Pancreas (tissue), 10 donors: ENCODE results near the gene TRIO. TPM values are rescaled to one million over a fixed set of nuclear protein-coding genes. Genes with fewer than 3 reads are reported as not detected.
A peak's percentile ranks its signal among the peaks of the same experiment; 100 is the strongest.
"Not testable (repeated sequence)": the region's sequence is repeated elsewhere in the genome, so short reads cannot be mapped to it uniquely, and the experiment has no call there.

Experiments used
- ATAC-seq, 4 donors: fragments of 200-7000 bp; cut with Tn5 transposase; one replicate each; pipeline versions ENCODE4 v1.8.0 to v1.9.1; 2020; ENCODE audit warnings: mild to moderate bottlenecking in 4 of 4, moderate library complexity in 4 of 4
- DNase-seq, 6 donors: peaks; one replicate each; pipeline ENCODE4 v3.0.0-alpha.2; 2020
- FAIRE-seq: peaks from 2 replicates; lab custom pipeline; 2012; peaks lifted over from hg19 to GRCh38; lab: Jason Lieb, UNC
- H3K27ac ChIP-seq, 4 donors: fragments of 200-600 bp; sonication (generic); 1 replicate in 3 of 4; 2 replicates in 1 of 4; pipeline versions ENCODE4 v1.5.0 to v1.8.0; 2020
- H3K27me3 ChIP-seq, 4 donors: fragments of 200-600 bp; one replicate each; pipeline ENCODE4 v1.8.0; 2021
- H3K36me3 ChIP-seq, 3 donors: fragments of 200-600 bp; sonication (generic) in 1 of 3; one replicate each; pipeline versions ENCODE4 v1.5.0 to v1.8.0; 2020 to 2021
- H3K4me1 ChIP-seq, 3 donors: fragments of 200-600 bp; one replicate each; pipeline ENCODE4 v1.8.0; 2021
- H3K4me3 ChIP-seq, 4 donors: fragments of 200-600 bp; sonication (generic) in 2 of 4; one replicate each; pipeline versions ENCODE4 v1.5.0 to v1.8.0; 2020 to 2021
- H3K9me3 ChIP-seq, 4 donors: fragments of 200-600 bp; one replicate each; pipeline ENCODE4 v1.8.0; 2021
- whole genome bisulfite sequencing, 2 donors: extraction: QIAGEN DNeasy Blood & Tissue Kit; methylation state at CpG; one replicate each; pipeline ENCODE4 v1.1.7; 2013; 5-methylcytosine and 5-hydroxymethylcytosine counted together
- intact Hi-C, 3 donors: fragments of 100-400 bp; cut with DNase I; formaldehyde crosslinking; loops; one replicate each; pipeline versions ENCODE4 v1.11.1 to v1.14.2; 2022
- polyA plus RNA-seq, 2 donors: library from polyadenylated mRNA; stranded (reverse); fragments of 200-250 nt; gene quantifications; one replicate each; pipeline ENCODE4 v1.2.3, GENCODE V29; 2013
- total RNA-seq, 6 donors: library from RNA; stranded (reverse); fragmentation: NEBNext Ultra II Directional in 4 of 6; extraction: Animal tissue kit (Norgen Biotek cat#: 25700) in 4 of 6; gene quantifications; one replicate each; pipeline versions ENCODE4 v1.2.1 to v1.2.4, GENCODE V29; 2021 to 2023
- TF ChIP-seq, protein P1 (sequence below), 4 donors: fragments of 200-600 bp; sonication (generic) in 3 of 4; IDR thresholded peaks; one replicate each; pipeline versions ENCODE4 v1.5.0 to v1.8.0; 2021; ENCODE audit warnings: antibody characterized with exemption in 4 of 4
- donor health status: healthy with polysubstance abuse.
- donor health status: DM: no; HTN: no; CAD: no; lungs with moderate emphysema.
- donor health status: DM: no; HTN: no; CAD: no.
- donor health status: control.
- donor health status: control.
- donor health status: Bipolar disorder and iron deficiency.
- donor health status: DM: yes; HTN: yes; CAD: no.
- donor health status: DM: no; HTN: no; CAD: no.
- donor health status: DM: no; HTN: no; CAD: no.
- donor health status: DM: yes; HTN: yes; CAD: no.

Gene TRIO
- total and polyA plus RNA-seq, 8 donors: 27.3 to 82.5 (median 38.3) TPM

DNA sequence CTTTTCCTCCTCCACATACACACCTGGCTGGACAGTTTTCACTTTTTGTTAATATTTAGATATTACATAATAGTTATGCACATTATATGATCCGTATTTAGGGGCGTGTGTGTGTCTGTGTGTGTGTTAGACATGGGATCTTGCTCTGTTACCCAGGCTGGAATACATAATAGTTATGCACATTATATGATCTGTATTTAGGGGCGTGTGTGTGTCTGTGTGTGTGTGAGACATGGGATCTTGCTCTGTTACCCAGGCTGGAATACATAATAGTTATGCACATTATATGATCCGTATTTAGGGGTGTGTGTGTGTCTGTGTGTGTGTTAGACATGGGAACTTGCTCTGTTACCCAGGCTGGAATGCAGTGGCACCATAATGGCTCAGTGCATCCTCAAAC, 239.5 kb downstream of the TRIO start:
- WGBS, 2 donors: 91 to 93% methylated on average over 4 of the region's 4 CpGs
- DNase-seq (no peak), FAIRE-seq (no peak), ATAC-seq (no peak)
- no peaks in the 10 kb centered on the region for H3K27me3 ChIP-seq
- no peak overlapping the region for H3K27ac ChIP-seq
- H3K4me3 ChIP-seq: no peak overlapping the region
- intact Hi-C loops: no loop called here
- TF ChIP-seq, protein P1, sequence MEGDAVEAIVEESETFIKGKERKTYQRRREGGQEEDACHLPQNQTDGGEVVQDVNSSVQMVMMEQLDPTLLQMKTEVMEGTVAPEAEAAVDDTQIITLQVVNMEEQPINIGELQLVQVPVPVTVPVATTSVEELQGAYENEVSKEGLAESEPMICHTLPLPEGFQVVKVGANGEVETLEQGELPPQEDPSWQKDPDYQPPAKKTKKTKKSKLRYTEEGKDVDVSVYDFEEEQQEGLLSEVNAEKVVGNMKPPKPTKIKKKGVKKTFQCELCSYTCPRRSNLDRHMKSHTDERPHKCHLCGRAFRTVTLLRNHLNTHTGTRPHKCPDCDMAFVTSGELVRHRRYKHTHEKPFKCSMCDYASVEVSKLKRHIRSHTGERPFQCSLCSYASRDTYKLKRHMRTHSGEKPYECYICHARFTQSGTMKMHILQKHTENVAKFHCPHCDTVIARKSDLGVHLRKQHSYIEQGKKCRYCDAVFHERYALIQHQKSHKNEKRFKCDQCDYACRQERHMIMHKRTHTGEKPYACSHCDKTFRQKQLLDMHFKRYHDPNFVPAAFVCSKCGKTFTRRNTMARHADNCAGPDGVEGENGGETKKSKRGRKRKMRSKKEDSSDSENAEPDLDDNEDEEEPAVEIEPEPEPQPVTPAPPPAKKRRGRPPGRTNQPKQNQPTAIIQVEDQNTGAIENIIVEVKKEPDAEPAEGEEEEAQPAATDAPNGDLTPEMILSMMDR (IDR thresholded peaks at IDR 0.05): no peak
- H3K9me3 ChIP-seq: no peaks in the 10 kb centered on the region
- H3K4me1 ChIP-seq: no peaks in the 10 kb centered on the region
- peaks cover 0 to 31% (median 7%) of the 10 kb centered on the region in 3 donors for H3K36me3 ChIP-seq

DNA sequence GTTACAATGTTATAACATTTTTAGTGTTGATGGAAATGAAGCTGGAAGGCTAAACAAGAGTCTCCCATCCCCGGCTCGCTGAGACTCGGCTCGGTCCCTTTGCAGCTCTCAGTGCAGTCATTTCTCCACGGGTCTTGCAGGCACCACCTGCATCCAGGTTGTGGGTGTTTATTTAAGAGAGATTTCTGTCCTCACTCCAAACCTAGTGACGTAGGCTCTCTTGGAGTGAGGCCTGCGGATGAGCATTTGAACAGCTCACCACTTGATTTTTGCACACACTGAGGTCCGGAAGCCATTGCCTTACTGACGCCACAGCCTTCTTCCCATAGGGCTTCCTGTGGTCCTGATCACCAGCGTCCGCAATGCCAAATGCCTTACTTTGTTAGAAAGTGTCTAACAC, 240.8 kb downstream of the TRIO start:
- Histone ChIP-seq H3K4me1 (peaks cover 0 to 2% (median 1%) of the 10 kb centered on the region in 3 donors), H3K36me3 (peaks cover 0 to 32% (median 7%) of the 10 kb centered on the region in 3 donors), H3K9me3 (no peaks in the 10 kb centered on the region), H3K27ac (no peak overlapping the region), H3K27me3 (no peaks in the 10 kb centered on the region), H3K4me3 (no peak overlapping the region)
- TF ChIP-seq, protein P1 (IDR thresholded peaks at IDR 0.05): no peak
- DNase-seq (no peak), ATAC-seq (peak in 3 of 4 donors; percentile 14 to 80 (median 78)), FAIRE-seq (no peak)
- 82 to 87% methylated on average over 11 of the region's 11 CpGs for WGBS, 2 donors
- intact Hi-C loops: no loop called here

DNA sequence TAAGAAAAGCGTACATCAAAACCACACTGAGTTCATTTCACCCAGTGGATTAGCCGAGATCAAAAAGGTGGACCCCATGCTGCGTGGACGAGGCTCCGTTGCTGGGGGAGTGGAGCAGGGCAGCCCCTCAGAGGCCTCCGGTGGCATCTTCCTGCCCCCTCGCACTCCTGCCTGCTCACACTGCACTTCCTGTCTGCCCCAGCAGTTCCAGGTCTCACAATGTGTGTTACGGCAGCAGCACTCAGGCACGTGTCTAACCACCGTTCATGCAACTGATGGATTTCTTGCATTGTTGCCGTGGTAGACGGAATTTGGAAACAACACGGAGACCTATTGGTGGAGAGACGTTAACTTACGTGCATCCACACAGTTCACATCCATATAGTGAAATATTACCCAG, 241.9 kb downstream of the TRIO start:
- Histone ChIP-seq H3K4me3 (no peak overlapping the region), H3K27ac (no peak overlapping the region), H3K27me3 (no peaks in the 10 kb centered on the region), H3K4me1 (peaks cover 0 to 9% (median 3%) of the 10 kb centered on the region in 3 donors), H3K9me3 (no peaks in the 10 kb centered on the region), H3K36me3 (peaks cover 0 to 29% (median 0%) of the 10 kb centered on the region in 3 donors)
- ATAC-seq (no peak), DNase-seq (no peak), FAIRE-seq (no peak)
- intact Hi-C loops: no loop called here
- WGBS, 2 donors: 93 to 94% methylated on average over 15 of the region's 15 CpGs
- TF ChIP-seq, protein P1 (IDR thresholded peaks at IDR 0.05): no peak

DNA sequence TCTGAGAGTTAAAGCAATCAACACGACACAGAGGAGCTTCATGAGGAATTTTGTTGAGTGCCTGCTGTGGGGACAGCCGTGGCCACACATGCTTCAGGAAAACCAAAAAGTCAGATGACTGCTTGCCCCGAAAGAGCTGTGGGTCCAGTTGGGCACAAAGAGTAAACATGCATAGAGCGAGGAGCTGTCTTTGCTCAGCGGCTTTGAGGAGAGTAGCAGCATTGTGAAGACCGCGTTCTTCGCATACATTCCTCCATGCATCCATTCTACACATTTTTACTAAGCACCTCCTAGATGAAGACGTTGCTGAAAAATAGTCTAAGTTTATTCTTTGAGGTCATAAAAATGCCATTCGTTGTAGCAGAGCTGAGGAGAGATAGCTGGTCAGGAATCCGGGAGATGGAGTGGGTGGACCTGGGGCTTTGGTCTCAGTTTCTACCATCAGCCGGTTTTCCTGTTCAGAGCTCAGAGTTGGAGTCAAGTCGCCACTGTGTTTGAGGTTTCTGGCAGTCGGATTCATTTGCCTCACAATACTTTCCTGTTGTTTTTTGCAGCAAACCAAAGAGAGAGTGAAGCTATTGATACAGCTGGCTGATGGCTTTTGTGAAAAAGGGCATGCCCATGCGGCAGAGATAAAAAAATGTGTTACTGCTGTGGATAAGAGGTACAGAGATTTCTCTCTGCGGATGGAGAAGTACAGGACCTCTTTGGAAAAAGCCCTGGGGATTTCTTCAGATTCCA, 243.9 kb downstream of the TRIO start:
- H3K36me3 ChIP-seq: peaks cover 0 to 38% (median 12%) of the 10 kb centered on the region in 3 donors
- WGBS, 2 donors: 74 to 78% methylated on average over 16 of the region's 16 CpGs
- TF ChIP-seq, protein P1 (IDR thresholded peaks at IDR 0.05): no peak
- no peak overlapping the region for H3K27ac ChIP-seq
- DNase-seq (no peak), ATAC-seq (no peak), FAIRE-seq (no peak)
- no peaks in the 10 kb centered on the region for H3K9me3 ChIP-seq
- intact Hi-C loops: no loop called here
- peaks cover 0 to 9% (median 3%) of the 10 kb centered on the region in 3 donors for H3K4me1 ChIP-seq
- H3K27me3 ChIP-seq: no peaks in the 10 kb centered on the region
- no peak overlapping the region for H3K4me3 ChIP-seq

DNA sequence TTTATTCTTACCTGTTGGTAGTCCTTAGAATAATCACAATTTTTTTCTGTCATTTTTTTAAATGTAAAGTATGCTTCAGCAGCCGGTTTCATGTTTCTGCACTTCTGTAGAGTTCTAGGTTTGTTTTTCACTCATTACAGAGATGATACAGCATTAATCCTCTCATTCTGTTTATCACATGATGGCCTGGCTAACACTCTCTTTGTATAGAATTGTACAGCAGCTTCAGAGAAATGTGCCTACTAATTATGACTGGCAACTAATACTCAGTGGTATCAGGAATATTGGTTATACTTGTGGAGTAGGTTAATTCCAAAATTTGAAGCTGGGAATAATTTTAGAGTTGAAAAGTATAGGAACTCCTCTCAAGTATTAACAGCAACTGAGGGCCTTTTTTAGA, 245.6 kb downstream of the TRIO start:
- H3K27ac ChIP-seq: no peak overlapping the region
- intact Hi-C loops: no loop called here
- DNase-seq: no peak
- 78 to 88% methylated on average over 1 of the region's 1 CpG for WGBS, 2 donors
- H3K9me3 ChIP-seq: no peaks in the 10 kb centered on the region
- H3K36me3 ChIP-seq: peaks cover 0 to 34% (median 12%) of the 10 kb centered on the region in 3 donors
- no peaks in the 10 kb centered on the region for H3K27me3 ChIP-seq
- no peak for FAIRE-seq
- ATAC-seq: no peak
- no peak overlapping the region for H3K4me3 ChIP-seq
- TF ChIP-seq, protein P1 (IDR thresholded peaks at IDR 0.05): no peak
- peaks cover 0 to 9% (median 3%) of the 10 kb centered on the region in 3 donors for H3K4me1 ChIP-seq

DNA sequence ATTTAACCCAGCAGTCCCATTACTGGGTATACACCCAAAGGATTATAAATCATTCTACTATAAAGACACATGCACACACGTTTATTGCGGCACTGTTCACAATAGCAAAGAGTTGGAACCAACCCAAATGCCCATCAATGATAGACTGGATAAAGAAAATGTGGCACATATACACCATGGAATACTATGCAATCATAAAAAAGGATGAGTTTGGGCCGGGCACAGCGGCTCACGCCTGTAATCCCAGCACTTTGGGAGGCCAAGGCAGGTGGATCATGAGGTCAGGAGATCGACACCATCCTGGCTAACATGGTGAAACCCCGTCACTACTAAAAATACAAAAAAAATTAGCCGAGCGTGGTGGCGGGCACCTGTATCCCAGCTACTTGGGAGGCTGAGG, 249.4 kb downstream of the TRIO start:
- H3K4me1 ChIP-seq, H3K9me3 ChIP-seq, intact Hi-C loops, H3K4me3 ChIP-seq, H3K27me3 ChIP-seq, ATAC-seq, H3K27ac ChIP-seq, FAIRE-seq, DNase-seq: not testable (repeated sequence)
- peaks cover 0 to 34% (median 12%) of the 10 kb centered on the region in 3 donors for H3K36me3 ChIP-seq
- 97 to 98% methylated on average over 10 of the region's 10 CpGs for WGBS, 2 donors
